Activated CD4-positive, CD25-positive, alpha-beta regulatory T cell treated with anti-CD3 and anti-CD28 coated beads, Interleukin-2, amount 50 U/mL, for 72 hours (primary cell): ENCODE results near the gene SSR4.
A peak's percentile ranks its signal among the peaks of the same experiment; 100 is the strongest.

ENCODE experiments used
- DNase-seq: peaks from one replicate; pipeline ENCODE4 v3.0.0; 2021

Gene SSR4

DNA sequence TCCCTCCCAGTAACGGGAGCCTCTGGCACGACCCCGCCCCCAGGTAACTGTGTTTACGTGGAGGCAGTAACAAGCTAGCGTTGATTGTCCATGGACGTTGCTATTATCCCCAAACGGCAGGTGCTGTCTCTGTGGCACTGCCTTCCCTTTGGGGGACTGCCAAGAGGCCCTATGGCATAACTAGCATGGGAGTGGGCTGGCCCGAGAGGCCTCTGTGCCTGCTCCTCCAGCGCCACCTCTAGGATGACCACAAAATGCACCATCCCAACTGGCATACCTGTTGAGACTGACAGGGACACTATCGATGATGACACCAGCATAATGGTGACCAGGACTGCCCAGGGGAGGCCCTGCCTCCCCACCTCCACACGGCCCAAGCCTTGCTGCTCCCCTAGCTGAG, 12.2 kb upstream of the SSR4 start:
- DNase-seq, result no peak

DNA sequence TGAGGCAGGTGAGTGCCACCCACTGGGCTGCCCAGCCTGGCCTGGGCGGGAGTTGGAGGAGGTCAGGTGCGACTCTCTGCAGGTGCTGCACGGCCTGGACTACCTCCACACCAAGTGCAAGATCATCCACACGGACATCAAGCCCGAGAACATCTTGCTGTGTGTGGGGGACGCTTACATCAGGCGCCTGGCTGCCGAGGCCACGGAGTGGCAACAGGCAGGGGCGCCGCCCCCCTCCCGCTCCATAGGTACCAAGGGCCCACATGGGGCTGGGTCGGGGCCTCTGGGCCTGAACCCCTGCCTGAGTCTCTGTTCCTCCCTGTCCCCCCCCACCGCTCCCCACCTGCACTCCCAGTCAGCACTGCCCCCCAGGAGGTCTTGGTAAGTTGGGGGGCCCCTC, 11.6 kb upstream of the SSR4 start:
- no peak for DNase-seq

DNA sequence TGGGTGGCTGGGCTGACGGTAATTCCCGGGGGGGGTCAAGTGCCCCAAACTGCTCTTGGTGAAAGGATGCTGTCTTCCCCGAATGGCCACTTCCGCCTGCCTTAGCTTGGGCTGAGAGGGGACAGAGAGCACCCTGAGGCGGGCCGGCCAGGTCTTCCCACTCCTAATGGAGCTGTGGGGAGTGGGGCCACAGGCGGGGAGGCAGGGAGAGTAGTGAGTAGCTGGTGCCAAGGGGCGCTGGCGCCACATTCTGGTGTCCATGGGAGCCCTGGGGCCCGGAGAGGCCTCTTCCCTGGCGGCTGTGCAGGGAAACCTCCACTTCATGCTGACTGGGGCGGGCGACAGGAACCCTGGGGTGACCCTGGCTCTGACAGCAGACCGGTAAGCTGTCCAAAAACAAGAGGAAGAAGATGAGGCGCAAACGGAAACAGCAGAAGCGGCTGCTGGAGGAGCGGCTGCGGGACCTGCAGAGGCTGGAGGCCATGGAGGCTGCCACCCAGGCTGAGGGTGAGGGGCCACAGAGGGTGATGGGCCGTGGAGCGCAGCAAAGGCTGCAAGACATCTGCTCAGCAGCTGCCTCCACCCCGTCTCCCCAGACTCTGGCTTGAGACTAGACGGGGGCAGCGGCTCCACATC, 11.0 kb upstream of the SSR4 start:
- no peak for DNase-seq

DNA sequence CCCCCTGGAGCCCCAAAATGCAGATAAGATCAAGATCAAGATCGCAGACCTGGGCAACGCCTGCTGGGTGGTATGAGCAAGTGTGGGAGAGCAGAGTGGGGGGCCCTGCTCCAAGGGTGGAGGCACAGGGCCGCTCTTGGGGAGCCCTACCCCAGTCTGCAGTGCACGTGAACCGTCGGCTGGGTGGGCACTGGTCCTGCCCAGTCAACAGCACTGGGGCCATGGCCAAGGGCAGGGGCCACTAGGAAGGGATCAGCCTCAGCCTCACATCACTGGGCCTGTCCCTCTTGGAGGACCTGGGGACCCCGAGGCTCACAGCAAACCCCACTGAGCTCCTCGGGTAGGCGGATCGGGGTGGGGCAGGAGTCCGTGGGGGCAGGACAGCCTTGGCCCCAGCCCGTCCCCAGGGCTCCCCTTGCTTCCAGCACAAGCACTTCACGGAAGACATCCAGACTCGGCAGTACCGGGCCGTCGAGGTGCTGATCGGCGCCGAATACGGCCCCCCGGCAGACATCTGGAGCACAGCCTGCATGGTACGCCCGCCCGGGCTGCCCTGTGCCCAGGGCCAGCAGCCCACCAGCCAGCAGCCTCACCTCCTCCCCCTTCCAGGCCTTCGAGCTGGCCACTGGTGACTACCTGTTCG, 10.0 kb upstream of the SSR4 start:
- no peak for DNase-seq

DNA sequence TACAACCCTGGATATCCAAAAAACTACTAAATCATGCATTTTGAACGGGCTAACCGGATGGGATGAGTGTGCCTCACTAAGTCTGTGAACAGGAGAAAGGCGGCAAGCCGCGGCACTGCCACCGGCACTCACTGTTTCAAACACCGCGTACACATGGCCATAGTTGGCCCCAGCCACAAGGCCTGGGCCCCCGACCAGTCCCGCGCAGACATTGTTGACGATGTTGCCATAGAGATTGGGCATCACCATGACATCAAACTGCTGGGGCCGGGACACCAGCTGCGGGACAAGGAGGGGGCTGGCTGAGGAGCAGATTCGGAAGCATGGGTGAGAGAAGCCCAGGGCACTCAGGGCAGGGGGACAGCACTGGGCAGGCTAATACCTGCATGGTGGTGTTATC, 7.8 kb upstream of the SSR4 start:
- no peak for DNase-seq

DNA sequence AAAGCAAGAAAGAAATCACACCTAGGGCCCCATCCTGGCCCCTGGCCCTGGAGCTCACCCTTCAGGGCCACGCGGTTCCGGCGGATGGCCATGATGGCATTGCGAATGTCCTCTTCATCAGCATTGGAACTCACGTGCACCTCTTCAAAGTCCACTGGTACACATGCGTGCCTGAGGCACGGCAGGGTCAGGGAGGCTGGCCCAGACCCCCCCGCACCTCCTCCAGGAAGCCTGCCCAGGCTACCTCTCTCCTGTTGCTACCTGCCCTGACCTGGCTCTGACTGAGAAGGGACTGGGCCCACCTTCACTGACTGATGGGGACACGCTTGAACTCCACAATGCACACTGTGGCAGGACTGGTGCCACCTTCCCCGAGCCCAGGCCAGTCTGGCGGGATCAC, 4.8 kb upstream of the SSR4 start:
- DNase-seq, result no peak

DNA sequence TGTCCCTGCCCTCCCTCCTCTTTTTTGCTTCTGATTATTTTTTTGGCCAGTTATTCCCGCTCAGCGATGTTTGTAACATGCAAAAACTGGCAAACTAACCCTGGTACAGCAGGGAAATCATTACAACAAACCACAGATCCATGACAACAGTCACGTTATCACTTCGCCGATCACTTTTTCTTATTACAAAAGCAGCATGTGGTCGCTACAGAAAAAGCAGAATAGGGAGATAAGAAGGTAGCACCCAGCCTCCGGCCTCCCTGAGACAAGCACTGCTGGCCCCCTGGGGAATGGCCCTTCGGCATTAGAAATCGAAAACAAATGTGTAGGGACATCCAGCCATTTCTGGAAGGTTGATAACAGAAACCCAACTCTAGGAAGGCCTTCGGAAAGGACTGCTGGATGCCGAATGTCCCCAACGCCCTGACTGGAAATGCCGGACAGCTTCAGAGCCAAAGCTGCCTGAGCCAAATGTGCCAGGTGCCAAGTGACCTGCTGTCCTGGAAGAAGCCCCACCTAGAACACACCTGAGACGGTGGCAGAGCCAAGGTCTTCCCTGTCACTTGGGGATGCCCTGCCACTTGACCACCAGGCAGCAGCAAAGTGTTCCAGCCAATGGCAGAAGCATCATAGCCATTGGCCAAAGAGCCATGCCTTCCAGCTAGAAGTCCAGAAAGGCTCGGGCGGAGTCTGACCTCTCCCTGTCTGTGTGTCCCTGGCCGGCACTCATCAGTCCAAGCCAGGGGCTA, 3.2 kb upstream of the SSR4 start:
- no peak for DNase-seq

DNA sequence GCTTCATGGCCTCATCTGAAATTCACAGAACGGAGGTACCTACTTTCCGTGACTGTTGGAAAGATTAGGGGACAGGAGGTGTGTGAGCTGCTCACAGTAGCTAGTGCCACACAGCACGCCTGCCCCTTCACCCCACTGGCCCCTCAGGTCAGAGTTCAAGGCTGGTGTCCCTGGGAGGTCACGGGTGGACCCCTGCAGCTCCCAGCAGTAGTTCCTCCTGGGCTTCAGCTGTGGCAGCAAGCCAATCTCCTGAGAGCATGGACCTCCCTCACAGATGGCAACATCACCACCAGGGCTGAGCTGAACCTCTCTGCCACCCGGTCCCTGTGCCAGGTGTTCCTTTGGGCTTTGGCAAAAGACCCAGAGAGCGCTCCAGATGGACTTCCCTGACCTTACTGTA, 2.1 kb upstream of the SSR4 start:
- DNase-seq, result no peak

DNA sequence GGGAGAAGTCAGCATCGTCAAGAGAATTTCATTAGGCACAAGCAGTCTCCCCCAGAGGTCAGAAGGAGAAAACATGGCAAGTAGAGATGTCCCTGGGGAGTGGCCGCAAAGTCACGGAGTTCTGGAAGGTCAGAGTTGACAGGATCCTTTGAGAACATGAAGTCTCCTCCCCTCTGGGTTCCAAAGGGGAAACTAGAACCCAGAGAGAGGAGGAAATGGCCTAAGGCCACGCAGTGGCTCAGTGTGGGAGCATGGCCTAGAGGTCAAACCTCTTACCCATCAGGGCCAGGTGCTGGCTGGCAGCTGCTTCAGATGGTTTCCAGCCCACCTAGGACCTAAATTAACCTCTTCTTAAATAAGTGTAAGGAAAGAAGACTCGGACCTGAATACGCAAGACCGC, 1.2 kb upstream of the SSR4 start:
- DNase-seq, result no peak

DNA sequence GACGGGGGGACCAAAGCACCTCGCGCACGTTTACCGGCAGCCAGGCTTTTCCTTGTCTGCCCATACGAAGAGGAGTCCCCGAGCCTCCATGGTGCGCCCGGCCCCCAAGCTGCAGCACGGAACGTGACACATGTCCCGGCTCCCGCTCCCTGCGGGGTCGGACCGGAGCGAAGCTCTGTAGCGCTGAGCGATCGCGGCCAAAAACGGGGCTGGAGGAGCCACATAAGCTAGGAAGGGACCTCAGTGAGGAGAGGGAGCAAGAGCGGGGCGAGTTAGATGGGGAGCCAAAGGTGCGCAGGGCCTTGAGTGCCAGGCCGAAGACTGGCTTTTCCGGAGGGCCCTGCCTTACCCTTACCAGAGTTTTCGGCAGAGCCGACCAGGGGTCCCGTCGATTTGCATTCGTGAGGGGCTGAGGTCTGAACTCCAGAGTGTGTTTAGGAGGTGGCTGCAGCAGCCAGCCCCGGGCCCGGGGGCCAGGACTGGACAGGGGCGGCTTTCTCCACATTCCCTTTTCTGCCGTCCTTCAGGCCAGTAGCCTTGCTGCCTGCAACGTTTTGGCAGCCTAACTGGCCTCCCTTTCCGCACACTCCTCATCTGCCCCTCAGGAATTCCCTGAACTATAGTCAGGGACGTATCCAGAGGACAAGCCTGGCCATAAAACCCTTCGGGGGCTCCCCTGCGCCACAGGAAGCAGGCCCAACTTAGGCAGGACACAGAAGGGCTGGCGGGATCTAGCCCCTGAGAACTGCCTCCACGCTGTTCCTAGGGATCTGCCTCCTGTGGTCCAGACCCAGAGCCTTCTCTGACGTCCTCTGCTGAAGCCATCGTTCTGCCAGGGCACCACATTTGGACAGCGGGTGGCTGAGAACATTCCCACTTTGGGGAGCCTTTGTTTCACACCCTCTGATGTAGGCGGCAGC, 689 bp downstream of the SSR4 start:
- DNase-seq, result peak; percentile 37

DNA sequence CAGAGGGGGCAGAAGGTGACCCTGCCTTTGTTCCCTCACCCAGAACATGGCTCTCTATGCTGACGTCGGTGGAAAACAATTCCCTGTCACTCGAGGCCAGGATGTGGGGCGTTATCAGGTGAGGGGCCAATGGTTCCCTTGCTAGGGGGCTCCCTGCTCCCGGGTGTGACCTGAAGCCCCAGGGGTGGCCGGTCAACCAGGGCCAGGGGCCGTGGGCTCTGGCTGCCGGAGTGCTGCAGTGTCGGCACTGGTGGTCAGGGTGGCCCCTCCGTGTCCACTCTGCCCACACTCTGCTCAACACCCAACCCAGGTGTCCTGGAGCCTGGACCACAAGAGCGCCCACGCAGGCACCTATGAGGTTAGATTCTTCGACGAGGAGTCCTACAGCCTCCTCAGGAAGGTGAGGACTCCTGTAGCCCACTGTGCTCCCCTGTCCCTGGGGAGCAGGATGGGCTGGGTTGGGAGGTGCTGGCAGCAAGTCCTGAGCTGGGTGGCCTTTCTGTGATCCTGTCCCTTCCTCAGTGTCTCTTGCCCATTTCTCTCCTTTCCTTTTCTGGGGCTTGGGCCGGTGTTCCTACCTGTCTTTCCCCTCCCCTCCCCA, 3.0 kb downstream of the SSR4 start:
- no peak for DNase-seq

DNA sequence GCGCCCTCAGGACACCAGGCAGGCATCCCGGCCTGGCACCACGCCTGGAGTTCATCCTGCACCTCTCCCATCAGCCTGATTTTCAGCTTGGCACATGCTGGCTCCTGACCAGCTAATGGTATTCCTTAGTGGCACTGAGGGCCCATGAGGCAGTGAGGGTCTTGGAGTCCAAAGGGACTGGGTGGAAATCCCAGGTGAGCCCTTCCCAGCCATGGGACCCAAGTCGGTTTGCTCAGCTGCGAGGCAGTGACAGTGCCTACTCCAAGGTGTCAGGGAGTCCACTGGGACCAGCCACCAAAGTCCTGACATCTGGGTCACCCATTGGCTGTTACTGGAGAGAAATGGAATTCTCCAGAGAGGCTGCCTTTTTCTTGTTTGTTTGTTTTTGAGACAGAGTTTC, 4.9 kb downstream of the SSR4 start:
- no peak for DNase-seq

DNA sequence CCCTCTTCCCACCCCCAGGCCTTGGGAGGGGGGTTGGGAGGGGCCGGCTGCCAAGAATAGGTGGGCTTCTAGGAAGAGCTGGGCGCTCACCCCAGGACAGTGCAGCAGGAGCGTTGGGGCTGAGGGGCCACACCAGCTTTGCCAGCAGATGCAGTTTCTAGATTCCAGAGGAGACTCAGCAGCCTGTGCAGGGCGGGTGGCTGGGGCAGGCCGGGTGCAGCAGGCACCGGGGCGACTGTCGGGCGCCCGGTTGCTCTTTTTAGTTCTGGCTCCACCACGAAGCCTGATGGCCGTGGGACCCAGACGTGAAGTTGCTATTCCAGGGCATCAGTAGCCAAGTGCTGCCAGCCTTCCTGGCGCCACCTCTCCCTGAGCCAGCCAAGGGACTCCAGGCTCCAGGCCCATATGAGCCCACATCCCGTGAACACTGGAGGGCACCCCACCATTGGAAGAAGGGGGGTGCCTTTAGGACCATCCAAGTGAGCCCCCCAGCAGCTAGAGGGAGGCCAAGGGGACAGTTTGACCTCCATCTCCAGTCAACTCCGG, 5.8 kb downstream of the SSR4 start:
- DNase-seq, result no peak

DNA sequence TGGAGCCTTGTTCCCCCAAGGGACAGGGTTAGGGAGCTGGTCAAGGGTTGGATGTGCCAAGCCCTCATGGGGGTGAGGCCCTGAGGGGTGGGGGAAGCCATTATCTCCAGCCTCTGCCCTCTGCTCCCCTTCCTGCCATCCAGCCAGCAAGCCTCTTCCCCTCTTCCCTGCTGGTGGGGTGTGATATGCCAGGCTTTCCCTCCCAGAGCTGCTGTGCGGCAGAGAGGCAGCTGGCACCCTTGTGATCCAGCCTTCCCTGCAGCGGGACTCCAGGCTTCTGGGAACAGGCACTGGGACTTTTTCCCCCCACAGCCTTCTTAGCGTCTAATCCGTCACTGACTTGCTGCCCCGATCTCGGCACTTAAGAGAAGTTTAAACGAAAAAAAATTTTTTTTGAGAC, 6.3 kb downstream of the SSR4 start:
- no peak for DNase-seq

DNA sequence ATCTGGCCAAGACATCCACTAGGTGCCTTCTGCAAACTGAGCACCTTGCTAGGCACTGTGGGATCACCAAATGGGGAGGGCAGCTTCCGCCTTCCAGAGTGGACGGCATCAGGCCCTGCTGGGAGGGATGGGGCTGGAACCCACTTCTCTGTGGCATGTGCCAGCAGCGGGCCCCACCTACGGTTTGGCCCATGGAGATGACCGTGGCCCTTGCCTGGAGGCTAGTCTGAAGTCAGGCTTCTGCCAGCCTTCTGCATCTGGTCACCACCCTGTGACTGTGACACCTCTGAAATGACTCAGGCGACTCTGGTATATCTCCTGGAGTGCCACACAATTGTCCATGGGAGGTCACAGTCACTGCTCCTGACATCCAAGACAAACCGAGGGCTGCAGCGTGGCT, 7.2 kb downstream of the SSR4 start:
- no peak for DNase-seq

DNA sequence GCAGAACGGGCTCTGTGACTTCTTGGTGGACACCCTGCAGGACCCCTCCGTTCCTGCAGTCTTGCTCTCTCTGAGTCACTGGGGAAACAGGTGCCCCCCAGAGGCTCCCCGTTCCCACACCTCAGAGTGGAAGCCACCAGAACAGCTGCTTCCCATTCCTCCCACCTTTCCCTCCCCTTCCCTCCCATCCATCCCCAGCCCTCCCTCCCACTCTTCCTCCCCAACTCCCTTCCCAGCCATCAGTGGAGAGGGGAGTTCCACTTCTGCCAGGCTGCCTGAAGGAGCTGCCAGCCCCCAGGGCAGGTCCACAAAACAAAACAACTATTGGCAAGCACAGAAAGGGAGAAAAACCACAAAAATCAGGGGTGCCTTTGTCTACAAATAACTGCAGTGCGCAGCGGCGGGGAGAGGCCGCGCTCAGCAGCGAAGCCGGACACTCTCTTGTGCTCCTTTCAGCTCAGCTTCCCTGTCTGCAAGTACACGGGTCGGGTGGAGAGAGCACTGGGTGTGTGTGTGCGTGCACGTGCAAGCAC, 8.1 kb downstream of the SSR4 start:
- no peak for DNase-seq

DNA sequence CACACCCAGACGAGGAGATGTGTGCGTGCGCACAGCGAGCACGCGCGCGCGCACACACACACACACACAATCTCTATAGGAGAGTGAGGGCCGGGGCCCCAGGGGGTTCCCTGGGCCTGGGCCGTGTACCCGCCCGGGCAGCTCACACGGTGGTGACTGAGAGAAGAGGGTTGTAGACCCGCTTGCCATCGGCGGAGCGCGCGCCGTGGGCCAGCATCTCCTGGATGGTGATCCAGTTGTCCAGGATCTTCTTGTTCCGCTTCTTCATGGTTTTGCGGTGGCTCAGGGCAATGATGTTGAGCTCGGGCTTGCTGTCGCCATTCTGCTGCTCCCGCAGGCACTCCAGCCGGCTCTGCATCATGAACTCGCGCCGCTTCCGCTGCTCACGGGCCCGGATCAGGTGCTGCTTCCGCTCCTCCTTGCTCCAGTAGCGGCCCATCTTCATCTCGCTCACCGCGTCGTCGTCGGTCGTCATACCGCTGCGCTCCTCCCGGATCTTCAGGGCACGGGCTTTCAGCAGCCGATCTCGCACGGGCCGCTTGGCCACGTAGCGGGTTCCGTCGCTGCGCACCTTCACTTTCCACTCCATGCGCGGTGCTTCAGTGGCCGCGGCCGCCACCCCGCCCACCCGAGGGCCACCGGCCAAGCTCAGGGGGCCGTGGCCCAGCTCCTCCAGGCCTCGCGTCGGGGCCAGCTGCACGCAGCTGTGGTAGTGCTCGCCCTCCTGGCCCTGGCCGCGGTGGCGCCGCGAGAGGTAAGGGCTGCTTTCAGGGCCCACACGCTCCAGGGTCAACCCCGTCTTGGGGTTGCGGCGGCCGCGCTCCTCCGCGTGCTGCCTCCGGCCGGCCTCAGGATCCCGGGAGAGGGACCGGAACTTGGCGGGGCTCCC, 9.0 kb downstream of the SSR4 start:
- no peak for DNase-seq

DNA sequence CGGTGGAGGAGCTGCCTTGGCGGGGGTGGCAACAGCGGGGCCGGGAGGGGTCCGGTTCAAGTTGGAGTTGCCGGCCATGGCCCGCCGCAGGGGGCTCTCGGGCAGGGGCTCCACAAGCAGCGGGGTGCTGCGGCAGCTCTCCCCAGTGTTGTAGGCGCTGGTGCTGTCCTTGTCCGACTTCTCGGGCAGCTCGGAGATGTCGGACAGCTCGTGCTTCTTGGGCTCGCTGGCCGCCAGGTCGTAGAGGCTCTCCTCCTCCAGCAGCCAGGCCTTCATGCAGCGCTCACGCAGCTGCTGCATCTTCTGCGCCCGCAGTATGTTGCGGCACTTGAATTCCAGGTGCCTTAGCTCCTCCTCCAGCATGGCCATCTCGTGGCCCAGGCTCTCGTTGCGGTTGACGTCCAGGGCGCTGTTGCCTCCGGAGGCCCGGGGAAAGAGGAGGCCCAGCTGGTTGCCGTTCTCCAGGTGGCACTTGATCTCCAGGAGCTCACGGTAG, 9.7 kb downstream of the SSR4 start:
- no peak for DNase-seq

DNA sequence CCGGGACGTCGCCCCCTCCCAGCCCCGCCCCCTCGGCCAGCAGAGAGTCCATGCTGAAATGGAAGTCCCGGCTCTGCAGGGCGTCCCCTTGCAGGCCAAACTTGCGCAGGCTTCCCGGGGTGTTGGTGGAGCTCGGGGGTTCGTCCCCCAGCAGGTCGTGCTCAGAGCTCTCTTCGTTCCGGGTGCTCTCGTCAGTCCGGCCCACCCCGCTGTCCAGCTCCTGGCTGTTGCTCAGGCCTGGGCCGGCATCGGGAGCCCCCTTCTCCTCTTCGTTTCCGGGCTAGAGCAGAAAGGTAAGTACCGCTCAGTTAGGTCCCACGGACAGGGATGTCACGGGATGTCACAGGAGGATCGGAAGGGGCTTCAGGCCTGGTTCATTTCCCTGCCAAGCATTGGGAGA, 10.2 kb downstream of the SSR4 start:
- no peak for DNase-seq

DNA sequence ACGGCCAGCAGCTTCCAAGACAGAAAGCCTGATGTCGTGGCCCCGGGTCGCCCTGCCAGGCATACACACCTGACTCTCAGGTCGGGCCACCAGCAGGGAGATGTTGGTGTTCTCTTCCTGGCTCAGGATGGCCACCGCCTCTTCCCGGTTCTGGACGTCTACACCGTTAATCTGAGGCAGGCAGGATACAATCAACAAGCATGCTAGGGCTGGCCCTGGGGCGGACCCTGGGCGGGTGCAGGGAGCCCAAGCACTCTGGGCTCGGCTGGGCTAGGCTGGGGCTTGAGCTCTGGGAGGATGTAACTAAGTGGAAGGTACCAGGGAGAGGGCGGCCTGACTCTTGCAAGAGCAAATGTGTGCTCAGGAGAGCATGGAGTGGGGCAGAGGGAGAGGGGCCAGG, 11.0 kb downstream of the SSR4 start:
- no peak for DNase-seq

DNA sequence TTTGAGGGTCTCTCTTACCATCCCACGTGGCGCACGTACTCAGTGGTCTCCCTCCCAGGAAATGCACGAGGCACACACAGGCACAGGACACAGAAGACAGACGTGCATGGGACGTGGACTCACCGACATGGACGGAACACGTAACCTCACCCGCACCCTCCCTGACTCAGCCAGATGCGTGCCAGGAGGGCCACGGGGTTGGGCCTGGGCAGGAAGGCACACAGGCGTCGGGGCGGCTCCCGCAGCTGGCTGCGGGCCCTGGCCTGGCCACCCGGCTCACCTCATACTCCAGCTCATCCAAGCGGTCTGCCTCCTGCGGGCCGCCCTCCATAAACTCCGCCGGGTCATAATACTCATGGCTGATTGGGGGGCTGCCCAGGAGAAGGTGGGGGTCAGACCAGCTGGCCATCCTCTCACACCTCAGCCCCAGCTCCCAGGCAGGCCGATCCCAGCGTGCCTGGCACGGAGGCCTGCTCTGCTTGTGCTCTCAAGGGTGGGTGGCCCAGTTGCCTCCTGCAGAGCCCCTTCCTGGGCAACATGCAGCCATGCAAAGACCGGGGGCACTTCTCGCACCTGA, 12.6 kb downstream of the SSR4 start:
- DNase-seq, result no peak
